ENCODE results near the gene ZNF577.

GRCh38 chr19:51882518-51882917, 5.2 kb downstream of the ZNF577 start:
- TF ChIP-seq EZH2 (IDR thresholded peaks at IDR 0.05; ENCODE audit: insufficient read depth, poor library complexity, severe bottlenecking) (no peak), EZH2phosphoT487 (IDR thresholded peaks at IDR 0.05; ENCODE audit: insufficient read depth, low read depth) (no peak)

Measured in GM23248 (cell line).